Ovary (tissue), 3 donors: ENCODE measurements around the gene RPS6KA6.

Experiments
- EP300 ChIP-seq: sonication (generic); formaldehyde crosslinking; IDR thresholded peaks from one replicate; pipeline ENCODE4 v1.6.1; 2017; ENCODE audit warnings: antibody characterized with exemption
- POLR2A ChIP-seq: fragments of 450-650 bp; IDR thresholded peaks from one replicate; pipeline ENCODE4 v1.6.1; 2017; ENCODE audit warnings: antibody characterized with exemption, mild to moderate bottlenecking, moderate library complexity
- TF ChIP-seq, protein P1 (sequence below), 3 donors: fragments of 450-650 bp in 2 of 3; fragments of 200-600 bp in 1 of 3; IDR thresholded peaks; one replicate each; pipeline versions ENCODE4 v1.5.1 to v1.8.0; 2016 to 2022; ENCODE audit warnings: antibody characterized with exemption in 3 of 3, mild to moderate bottlenecking in 1 of 3
- donor health status: DM: no; HTN: no; CAD: no.

DNA sequence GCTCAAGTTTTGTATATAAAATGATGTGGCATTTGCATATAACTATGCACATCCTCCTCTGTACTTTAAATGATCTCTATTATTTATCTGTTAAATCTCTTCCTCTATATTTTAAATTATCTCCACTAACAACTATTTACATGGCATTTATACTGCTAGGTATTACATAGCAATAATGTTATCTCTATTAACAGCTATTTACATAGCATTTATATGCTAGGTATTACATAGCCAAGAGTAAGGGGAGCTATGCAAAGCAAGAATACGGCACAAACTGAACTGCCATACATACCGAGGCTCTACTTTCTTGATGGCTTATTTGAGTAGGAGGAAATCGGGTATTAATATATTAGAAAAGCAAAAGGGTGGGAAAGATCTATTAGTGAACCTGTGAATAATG, 12.7 kb downstream of the RPS6KA6 start:
- TF ChIP-seq, protein P1, sequence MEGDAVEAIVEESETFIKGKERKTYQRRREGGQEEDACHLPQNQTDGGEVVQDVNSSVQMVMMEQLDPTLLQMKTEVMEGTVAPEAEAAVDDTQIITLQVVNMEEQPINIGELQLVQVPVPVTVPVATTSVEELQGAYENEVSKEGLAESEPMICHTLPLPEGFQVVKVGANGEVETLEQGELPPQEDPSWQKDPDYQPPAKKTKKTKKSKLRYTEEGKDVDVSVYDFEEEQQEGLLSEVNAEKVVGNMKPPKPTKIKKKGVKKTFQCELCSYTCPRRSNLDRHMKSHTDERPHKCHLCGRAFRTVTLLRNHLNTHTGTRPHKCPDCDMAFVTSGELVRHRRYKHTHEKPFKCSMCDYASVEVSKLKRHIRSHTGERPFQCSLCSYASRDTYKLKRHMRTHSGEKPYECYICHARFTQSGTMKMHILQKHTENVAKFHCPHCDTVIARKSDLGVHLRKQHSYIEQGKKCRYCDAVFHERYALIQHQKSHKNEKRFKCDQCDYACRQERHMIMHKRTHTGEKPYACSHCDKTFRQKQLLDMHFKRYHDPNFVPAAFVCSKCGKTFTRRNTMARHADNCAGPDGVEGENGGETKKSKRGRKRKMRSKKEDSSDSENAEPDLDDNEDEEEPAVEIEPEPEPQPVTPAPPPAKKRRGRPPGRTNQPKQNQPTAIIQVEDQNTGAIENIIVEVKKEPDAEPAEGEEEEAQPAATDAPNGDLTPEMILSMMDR (IDR thresholded peaks at IDR 0.05): no peak
- TF ChIP-seq POLR2A (no peak), EP300 (no peak)
